ENCODE data around the gene EPHA2.
A peak's percentile ranks its signal among the peaks of the same experiment; 100 is the strongest.
"Not testable (repeated sequence)": the region's sequence is repeated elsewhere in the genome, so short reads cannot be mapped to it uniquely, and the experiment has no call there.

The EPHA2 gene

GRCh38 chr1:16117369-16117768, 38.5 kb downstream of the EPHA2 start:
- no peak for DNase-seq

GRCh38 chr1:16116625-16117024, 39.2 kb downstream of the EPHA2 start:
- DNase-seq: no peak

- peak; percentile 42 for DNase-seq
These were observed 39.9 kb downstream of the EPHA2 start for GRCh38 chr1:16116002-16116401.

GRCh38 chr1:16115468-16115983, 40.3 kb downstream of the EPHA2 start:
- no peak for DNase-seq

GRCh38 chr1:16114527-16115467, 41.1 kb downstream of the EPHA2 start:
- DNase-seq: no peak

- DNase-seq: no peak
These were observed 43.0 kb downstream of the EPHA2 start for GRCh38 chr1:16112596-16113555.

- DNase-seq: peak; percentile 60
These were observed 43.9 kb downstream of the EPHA2 start for GRCh38 chr1:16111771-16112595.

- DNase-seq: no peak
These were observed 45.0 kb downstream of the EPHA2 start for GRCh38 chr1:16110884-16111283.

- no peak for DNase-seq
These were observed 45.4 kb downstream of the EPHA2 start for GRCh38 chr1:16110456-16110855.

GRCh38 chr1:16109571-16109970, 46.3 kb downstream of the EPHA2 start:
- DNase-seq: no peak

GRCh38 chr1:16107039-16107438, 48.8 kb downstream of the EPHA2 start:
- not testable (repeated sequence) for DNase-seq

- DNase-seq: no peak
These were observed 54.2 kb downstream of the EPHA2 start for GRCh38 chr1:16101623-16102022.

GRCh38 chr1:16099412-16099811, 56.5 kb downstream of the EPHA2 start:
- no peak for DNase-seq

GRCh38 chr1:16095447-16095846, 60.4 kb downstream of the EPHA2 start:
- no peak for DNase-seq

GRCh38 chr1:16094453-16095158, 61.3 kb downstream of the EPHA2 start:
- DNase-seq: no peak

- DNase-seq: no peak
These were observed 62.3 kb downstream of the EPHA2 start for GRCh38 chr1:16093611-16094010.

- no peak for DNase-seq
These were observed 62.9 kb downstream of the EPHA2 start for GRCh38 chr1:16092923-16093511.

GRCh38 chr1:16092097-16092922, 63.6 kb downstream of the EPHA2 start:
- no peak for DNase-seq

GRCh38 chr1:16091296-16091695, 64.6 kb downstream of the EPHA2 start:
- peak; percentile 68 for DNase-seq

GRCh38 chr1:16090076-16090826, 65.6 kb downstream of the EPHA2 start:
- DNase-seq: no peak
